HT1080 (cell line): ENCODE data around the gene RLF. TPM values are rescaled to one million over a fixed set of nuclear protein-coding genes. Genes with fewer than 3 reads are reported as not detected.

Experiments used
- DNase-seq: peaks from one replicate; pipeline ENCODE4 v3.0.0-alpha.2; 2015; ENCODE audit warnings: low read depth
- total RNA-seq: library from RNA; depleted of rRNA; stranded (reverse); fragments of >200 nt; shearing (Covaris generic); gene quantifications from 2 replicates; pipeline ENCODE4 v1.2.3, GENCODE V29; 2014

RLF gene
- total RNA-seq, 1 experiment from 2014 or later, result 10.7 TPM

GRCh38 chr1:40240390-40240789 lies 79.2 kb downstream of the RLF start:
- no peak for DNase-seq

DNA sequence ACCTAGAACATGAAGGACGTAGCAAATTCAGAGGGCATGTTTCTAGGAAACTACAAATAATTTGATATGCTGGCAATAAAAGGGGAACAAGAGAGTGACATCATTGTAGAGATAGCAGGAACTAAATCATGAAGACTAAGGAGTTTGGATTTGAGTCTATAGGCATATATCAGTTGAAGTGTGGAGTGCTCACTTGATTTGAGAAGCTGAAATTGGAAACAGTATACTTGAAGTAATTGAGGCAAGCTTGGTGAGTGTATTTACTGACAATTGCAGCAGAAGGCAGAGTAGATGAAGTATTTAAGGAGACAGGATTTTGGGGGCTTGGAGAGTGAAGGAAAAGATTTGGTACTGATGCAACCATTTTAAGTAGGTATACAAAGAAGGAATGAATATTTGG lies 80.2 kb downstream of the RLF start:
- DNase-seq, result no peak

- DNase-seq, result no peak
These were observed 82.2 kb downstream of the RLF start for GRCh38 chr1:40243351-40243750.

DNA sequence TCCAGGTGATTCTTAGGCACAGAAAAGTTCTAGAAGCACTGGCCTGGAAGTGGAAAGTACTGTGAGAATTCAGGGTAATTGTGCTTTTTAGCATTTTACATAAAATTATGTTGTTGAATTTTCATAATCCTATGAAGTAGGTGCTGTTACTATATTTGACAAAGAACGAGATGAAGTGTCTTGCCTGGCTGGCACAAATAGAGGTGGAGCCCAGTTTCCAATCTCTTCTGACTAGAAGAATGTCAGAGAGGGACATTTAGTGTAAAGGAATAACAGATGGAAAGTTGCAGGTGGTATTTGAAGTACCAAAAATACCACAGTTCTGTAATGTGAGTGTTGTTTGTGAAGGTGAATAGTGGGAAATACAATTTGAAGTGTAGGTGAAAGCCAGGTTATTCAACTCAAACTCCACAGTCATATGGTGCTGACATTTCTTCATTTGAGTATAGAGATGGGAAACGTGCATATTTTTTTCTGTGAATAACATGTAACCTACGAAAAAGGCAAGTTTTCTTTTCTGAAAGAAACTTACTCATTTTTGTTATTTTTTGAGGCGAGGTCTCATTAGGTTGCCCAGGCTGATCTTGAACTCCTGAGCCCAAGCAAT lies 83.1 kb downstream of the RLF start:
- DNase-seq, result no peak

DNA sequence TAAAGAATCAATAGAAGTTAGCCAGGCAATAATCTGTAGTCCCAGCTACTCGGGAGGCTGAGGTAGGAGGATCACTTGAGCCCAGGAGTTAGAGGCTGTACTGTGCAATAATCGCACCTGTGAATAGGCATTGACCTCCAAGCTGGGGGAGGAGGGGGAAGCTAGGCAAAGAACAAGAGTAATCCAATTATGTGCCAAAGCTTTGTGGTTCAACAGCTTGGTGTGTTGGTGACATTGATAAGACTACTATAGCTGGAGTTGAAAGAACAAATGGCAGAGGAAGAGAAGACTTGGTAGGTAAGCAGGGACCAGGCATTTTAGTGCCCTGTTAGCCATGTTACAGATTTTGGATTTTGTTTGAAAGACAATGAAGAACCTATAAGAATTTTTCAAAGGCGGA lies 84.5 kb downstream of the RLF start:
- DNase-seq, result no peak

GRCh38 chr1:40247655-40248054 lies 86.5 kb downstream of the RLF start, which contains the start of gene TMCO2:
TSS of gene TMCO2 (plus strand) at chr1:40247937. CDS start at chr1:40247994, 57 bp downstream.
- DNase-seq, result no peak

- DNase-seq, result no peak
These were observed 87.2 kb downstream of the RLF start for GRCh38 chr1:40248412-40248811.

DNA sequence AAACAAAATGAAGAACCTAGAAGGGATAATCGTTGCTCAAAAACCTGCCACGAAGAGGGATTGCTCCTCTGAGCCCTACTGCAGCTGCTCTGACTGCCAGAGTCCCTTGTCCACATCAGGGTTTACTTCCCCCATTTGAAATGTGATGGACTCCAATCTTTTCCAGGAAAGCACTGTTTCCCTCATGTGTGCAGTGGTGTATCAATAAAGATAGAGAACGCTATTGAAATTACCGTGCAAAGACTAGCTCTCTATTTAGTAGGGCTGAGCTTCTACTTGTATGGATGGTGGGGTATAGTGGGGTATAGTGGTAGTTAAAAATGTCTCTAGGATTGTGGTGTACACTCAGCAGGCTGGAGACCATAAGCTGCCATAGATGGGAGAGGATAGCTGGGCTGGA lies 90.3 kb downstream of the RLF start:
- no peak for DNase-seq

DNA sequence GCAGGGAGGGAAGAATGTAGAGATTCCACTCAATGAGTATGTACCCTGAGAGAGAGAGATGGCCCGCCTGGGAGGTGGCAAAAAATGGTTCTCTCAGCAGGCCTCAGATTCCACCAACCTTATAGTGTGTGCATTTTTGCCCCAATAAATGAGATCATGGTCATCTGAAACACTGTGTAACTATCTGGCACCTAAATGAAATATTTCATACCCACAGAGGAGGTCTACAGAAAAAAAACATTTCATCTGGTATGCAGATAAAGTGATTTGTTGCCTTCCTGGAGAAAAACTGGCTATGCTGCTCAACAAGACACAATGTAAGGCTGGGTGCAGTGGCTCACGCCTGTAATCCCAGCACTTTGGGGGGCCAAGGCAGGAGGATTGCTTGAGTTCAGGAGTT lies 91.4 kb downstream of the RLF start:
- no peak for DNase-seq

DNA sequence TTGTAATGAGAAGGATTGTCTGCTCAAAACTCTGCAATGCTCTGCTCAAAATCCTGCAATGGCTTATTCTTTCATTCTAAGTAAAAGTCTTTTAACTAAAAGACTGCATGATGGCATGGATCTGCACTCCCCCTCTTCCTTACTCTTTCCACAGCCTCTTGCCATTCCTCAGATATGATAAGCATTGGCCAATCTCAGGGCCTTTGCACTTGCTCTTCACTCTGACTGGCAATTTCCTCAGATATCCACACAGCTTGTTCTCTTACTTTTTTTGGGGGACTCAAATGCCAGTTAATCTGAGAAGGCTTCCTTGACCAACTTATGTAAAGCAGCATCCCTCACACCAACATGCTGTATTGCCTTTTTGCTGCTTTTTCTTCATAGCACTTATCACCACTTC lies 94.0 kb downstream of the RLF start:
- no peak for DNase-seq

DNA sequence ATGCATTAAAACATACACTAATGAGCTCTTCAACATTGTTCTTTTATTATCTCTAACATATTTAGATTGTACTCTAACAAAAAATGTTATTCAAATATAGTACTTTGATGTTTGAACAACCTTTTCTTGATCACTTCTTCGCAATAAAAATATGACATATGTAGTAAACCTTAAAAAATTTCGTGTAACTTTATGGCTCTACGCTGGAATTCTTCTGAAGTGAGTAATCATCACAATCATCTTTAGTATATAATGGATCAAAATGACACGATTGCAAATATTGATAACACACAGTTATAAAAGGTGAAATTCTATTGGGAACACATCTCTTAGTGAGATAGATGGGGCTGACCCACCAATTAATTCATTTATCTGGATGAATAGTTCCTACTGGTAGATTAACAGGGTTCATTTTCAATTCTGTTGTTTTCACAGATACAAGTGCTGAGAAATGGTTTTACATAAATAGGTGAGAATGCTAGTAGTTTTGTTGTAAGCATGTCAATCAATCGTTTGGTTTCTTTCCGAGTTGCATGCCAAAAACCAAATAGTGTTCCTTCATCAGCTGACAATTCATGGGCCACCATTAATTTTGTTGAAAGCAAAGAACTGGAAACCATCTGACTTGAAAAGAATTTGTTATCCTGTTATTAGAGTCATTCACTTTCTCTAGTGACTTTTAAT lies 95.4 kb downstream of the RLF start:
- no peak for DNase-seq

DNA sequence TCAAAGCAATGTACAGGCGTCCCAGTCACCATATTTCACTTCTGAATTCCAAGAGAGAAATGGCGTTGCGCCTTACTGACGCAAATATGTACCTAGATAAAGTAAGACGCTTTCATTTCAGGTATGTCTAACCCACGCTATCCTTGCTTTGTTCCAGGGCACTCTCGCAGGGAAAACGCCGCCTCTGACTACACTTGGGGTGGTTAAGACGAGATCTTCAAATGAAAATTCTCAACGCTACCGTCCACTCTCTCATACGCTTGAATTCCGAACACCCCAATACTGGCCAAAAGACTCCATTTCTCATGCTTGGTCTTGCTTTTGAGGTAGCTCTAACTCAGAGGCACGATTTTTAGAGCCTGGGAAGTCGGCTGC lies 96.1 kb downstream of the RLF start:
- no peak for DNase-seq

GRCh38 chr1:40257688-40258444 lies 96.7 kb downstream of the RLF start, which contains the start of gene ZMPSTE24:
TSS of gene ZMPSTE24 (plus strand) at chr1:40258236. CDS start at chr1:40258272, 36 bp downstream.
- peak; percentile 97 for DNase-seq

DNA sequence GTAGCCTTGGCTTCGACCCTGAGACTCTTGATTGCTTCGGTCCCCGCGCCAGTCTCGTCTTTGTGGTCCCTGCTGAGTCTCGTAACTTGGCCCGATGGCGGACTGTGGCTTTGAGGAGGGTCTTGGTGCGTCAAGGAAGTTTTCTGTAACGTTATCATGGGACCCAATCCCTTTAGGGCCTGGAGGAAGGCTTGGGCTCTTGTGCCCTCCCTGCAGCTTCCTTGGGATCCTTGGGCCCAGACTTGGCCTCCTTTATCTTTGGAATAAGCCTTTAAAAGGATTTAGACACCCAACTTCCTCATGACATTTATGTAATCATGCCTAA lies 97.2 kb downstream of the RLF start:
- no peak for DNase-seq

GRCh38 chr1:40264354-40264781 lies 103.2 kb downstream of the RLF start:
- no peak for DNase-seq

GRCh38 chr1:40265298-40265697 lies 104.1 kb downstream of the RLF start:
- no peak for DNase-seq

- DNase-seq, result no peak
These were observed 104.7 kb downstream of the RLF start for GRCh38 chr1:40265919-40266318.

GRCh38 chr1:40266786-40267535 lies 105.8 kb downstream of the RLF start:
- no peak for DNase-seq

GRCh38 chr1:40267767-40268187 lies 106.6 kb downstream of the RLF start:
- DNase-seq, result peak; percentile 33

GRCh38 chr1:40268211-40268610 lies 107.0 kb downstream of the RLF start:
- no peak for DNase-seq

GRCh38 chr1:40270152-40270834 lies 109.1 kb downstream of the RLF start:
- DNase-seq, result peak; percentile 2
